GM23248 (cell line): Measurements from ENCODE around the gene RUNX1.

Experiments used
- EZH2 ChIP-seq: fragments of 200-600 bp; sonication (generic); IDR thresholded peaks from 2 replicates; pipeline ENCODE4 v1.6.1; 2018; ENCODE audit warnings: antibody characterized with exemption, mild to moderate bottlenecking; ENCODE audit not compliant: insufficient read depth, poor library complexity, severe bottlenecking
- EZH2phosphoT487 ChIP-seq: fragments of 200-600 bp; sonication (generic); IDR thresholded peaks from 2 replicates; pipeline ENCODE4 v1.6.1; 2018; ENCODE audit warnings: antibody characterized with exemption, moderate library complexity, mild to moderate bottlenecking, low read depth; ENCODE audit not compliant: insufficient read depth

DNA sequence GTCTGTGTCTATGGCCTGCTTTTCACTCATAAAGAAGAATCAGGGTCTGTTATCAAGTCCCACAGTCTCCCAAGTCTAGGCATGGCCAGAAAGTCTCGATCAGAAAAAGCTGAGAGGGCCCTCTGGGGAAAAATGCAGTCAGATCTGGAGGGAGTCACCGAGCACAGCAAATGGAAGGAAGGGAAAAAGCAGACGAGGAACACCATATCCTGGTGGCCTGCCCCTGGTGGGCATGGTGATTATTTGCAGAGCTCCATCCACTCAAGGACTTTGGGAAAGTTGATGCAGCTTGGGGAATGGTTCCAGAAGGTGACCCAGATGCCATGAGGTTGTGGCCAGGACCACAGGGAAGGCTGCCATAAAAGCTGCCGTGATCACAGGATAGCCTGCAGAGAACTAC, 191.2 kb downstream of the RUNX1 start:
- TF ChIP-seq EZH2phosphoT487 (no peak), EZH2 (no peak)
